ENCODE data around the gene BCAR1.
A peak's percentile ranks its signal among the peaks of the same experiment; 100 is the strongest.
"Not testable (repeated sequence)": the region's sequence is repeated elsewhere in the genome, so short reads cannot be mapped to it uniquely, and the experiment has no call there.

The BCAR1 gene

GRCh38 chr16:75272097-75272551 lies 20.7 kb upstream of the BCAR1 start:
- DNase-seq (no peak), ATAC-seq (no peak)

GRCh38 chr16:75271441-75272096 lies 20.1 kb upstream of the BCAR1 start:
- ATAC-seq, result no peak
- DNase-seq, result no peak

GRCh38 chr16:75269358-75269757 lies 17.9 kb upstream of the BCAR1 start:
- ATAC-seq, DNase-seq: not testable (repeated sequence)

- no peak for DNase-seq
- no peak for ATAC-seq
These were observed 16.3 kb upstream of the BCAR1 start for GRCh38 chr16:75267631-75268264.

GRCh38 chr16:75266738-75267630 lies 15.6 kb upstream of the BCAR1 start:
- DNase-seq (no peak), ATAC-seq (no peak)

GRCh38 chr16:75265911-75266701 lies 14.7 kb upstream of the BCAR1 start:
- ATAC-seq, result no peak
- peak; percentile 34 for DNase-seq

GRCh38 chr16:75264999-75265910 lies 13.8 kb upstream of the BCAR1 start:
- no peak for DNase-seq
- no peak for ATAC-seq

GRCh38 chr16:75264457-75264998 lies 13.1 kb upstream of the BCAR1 start:
- ATAC-seq (no peak), DNase-seq (no peak)

- no peak for DNase-seq
- ATAC-seq, result no peak
These were observed 12.6 kb upstream of the BCAR1 start for GRCh38 chr16:75263963-75264445.

- no peak for ATAC-seq
- no peak for DNase-seq
These were observed 12.0 kb upstream of the BCAR1 start for GRCh38 chr16:75263291-75263962.

GRCh38 chr16:75262800-75263127 lies 11.3 kb upstream of the BCAR1 start:
- ATAC-seq, result no peak
- DNase-seq, result no peak

GRCh38 chr16:75262104-75262799 lies 10.8 kb upstream of the BCAR1 start:
- DNase-seq, result no peak
- ATAC-seq, result no peak

GRCh38 chr16:75261590-75262078 lies 10.2 kb upstream of the BCAR1 start:
- no peak for ATAC-seq
- DNase-seq, result no peak

GRCh38 chr16:75260851-75261589 lies 9.6 kb upstream of the BCAR1 start:
- no peak for DNase-seq
- ATAC-seq, result no peak

- DNase-seq (no peak), ATAC-seq (no peak)
These were observed 7.3 kb upstream of the BCAR1 start for GRCh38 chr16:75258807-75259141.

GRCh38 chr16:75257886-75258806 lies 6.7 kb upstream of the BCAR1 start:
- ATAC-seq, result no peak
- DNase-seq, result no peak

GRCh38 chr16:75256696-75257343 lies 5.4 kb upstream of the BCAR1 start:
- no peak for ATAC-seq
- no peak for DNase-seq

All from stimulated activated naive CD8-positive, alpha-beta T cell treated with anti-CD3 and anti-CD28 coated beads, Interleukin-15, Interleukin-2, amounts not matched to agents 100 U/mL and 50 U/mL, for 24 hours (primary cell).